HG02885 (cell line): Measurements from ENCODE around the gene DCHS2.
"Not testable (repeated sequence)": the region's sequence is repeated elsewhere in the genome, so short reads cannot be mapped to it uniquely, and the experiment has no call there.

Experiments used
- ATAC-seq: cut with Tn5 transposase; IDR thresholded peaks from one replicate; pipeline ENCODE4 v1.9.1; 2021; ENCODE audit warnings: mild to moderate bottlenecking; ENCODE audit not compliant: unreplicated experiment, poor library complexity

Gene DCHS2

GRCh38 chr4:154276496-154276895 is 215.1 kb downstream of the DCHS2 start:
- no peak for ATAC-seq

GRCh38 chr4:154254999-154255398 is 236.6 kb downstream of the DCHS2 start:
- no peak for ATAC-seq

GRCh38 chr4:154234576-154234975 is 257.0 kb downstream of the DCHS2 start:
- no peak for ATAC-seq

- ATAC-seq = no peak
Measured at GRCh38 chr4:154231806-154232478, 259.7 kb downstream of the DCHS2 start.

GRCh38 chr4:154230723-154231122 is 260.9 kb downstream of the DCHS2 start:
- no peak for ATAC-seq

GRCh38 chr4:154230091-154230490 is 261.5 kb downstream of the DCHS2 start:
- ATAC-seq = no peak

- ATAC-seq = no peak
Measured at GRCh38 chr4:154222875-154223274, 268.7 kb downstream of the DCHS2 start.

GRCh38 chr4:154218051-154218450 is 273.5 kb downstream of the DCHS2 start:
- ATAC-seq = no peak

- ATAC-seq = not testable (repeated sequence)
Measured at GRCh38 chr4:154217384-154217783, 274.2 kb downstream of the DCHS2 start.

GRCh38 chr4:154211506-154211905 is 280.1 kb downstream of the DCHS2 start:
- no peak for ATAC-seq

- no peak for ATAC-seq
Measured at GRCh38 chr4:154208424-154208823, 283.2 kb downstream of the DCHS2 start.

- ATAC-seq = no peak
Measured at GRCh38 chr4:154205471-154205870, 286.1 kb downstream of the DCHS2 start.

- ATAC-seq = no peak
Measured at GRCh38 chr4:154194649-154195048, 296.9 kb downstream of the DCHS2 start.

- no peak for ATAC-seq
Measured at GRCh38 chr4:154192585-154192984, 299.0 kb downstream of the DCHS2 start.

- no peak for ATAC-seq
Measured at GRCh38 chr4:154189346-154189745, 302.3 kb downstream of the DCHS2 start.

- no peak for ATAC-seq
Measured at GRCh38 chr4:154186888-154187287, 304.7 kb downstream of the DCHS2 start.

- no peak for ATAC-seq
Measured at GRCh38 chr4:154186035-154186434, 305.6 kb downstream of the DCHS2 start.

- no peak for ATAC-seq
Measured at GRCh38 chr4:154184238-154184637, 307.4 kb downstream of the DCHS2 start.

GRCh38 chr4:154183264-154183663 is 308.3 kb downstream of the DCHS2 start:
- no peak for ATAC-seq
